Hematopoietic multipotent progenitor cell treated with erythropoietin and hydrocortisone succinate and interleukin-3 and kit ligand, for 6 days (in vitro differentiated cells): ENCODE results near the gene LARGE1.
A peak's percentile ranks its signal among the peaks of the same experiment; 100 is the strongest.
"Not testable (repeated sequence)": the region's sequence is repeated elsewhere in the genome, so short reads cannot be mapped to it uniquely, and the experiment has no call there.

Experiments used
- DNase-seq: peaks from one replicate; pipeline ENCODE4 v3.0.0-alpha.2; 2015

The LARGE1 gene

GRCh38 chr22:33579448-33580093 is 340.7 kb downstream of the LARGE1 start:
- DNase-seq: peak; percentile 64

- no peak for DNase-seq
These were observed 341.5 kb downstream of the LARGE1 start for GRCh38 chr22:33578752-33579151.

- DNase-seq: no peak
These were observed 342.3 kb downstream of the LARGE1 start for GRCh38 chr22:33577862-33578411.

DNA sequence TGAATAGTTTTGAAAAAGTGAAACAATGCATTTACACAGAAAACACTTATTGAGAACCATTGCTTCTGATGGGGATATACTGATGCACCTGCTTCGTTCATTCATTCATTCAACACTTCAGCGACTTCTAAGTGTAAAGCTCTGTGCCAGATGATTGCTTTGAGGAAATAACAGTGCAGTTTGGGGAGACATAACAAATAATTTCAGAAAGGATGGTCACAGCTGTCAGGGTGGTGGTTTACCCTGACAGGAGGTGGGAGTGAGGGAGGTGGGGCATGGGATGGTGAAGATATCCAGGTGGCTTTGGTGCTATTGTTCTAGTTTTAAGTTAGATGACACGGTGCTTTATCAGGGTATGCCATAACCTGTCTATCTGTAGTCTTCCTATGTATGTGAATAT is 344.1 kb downstream of the LARGE1 start:
- no peak for DNase-seq

DNA sequence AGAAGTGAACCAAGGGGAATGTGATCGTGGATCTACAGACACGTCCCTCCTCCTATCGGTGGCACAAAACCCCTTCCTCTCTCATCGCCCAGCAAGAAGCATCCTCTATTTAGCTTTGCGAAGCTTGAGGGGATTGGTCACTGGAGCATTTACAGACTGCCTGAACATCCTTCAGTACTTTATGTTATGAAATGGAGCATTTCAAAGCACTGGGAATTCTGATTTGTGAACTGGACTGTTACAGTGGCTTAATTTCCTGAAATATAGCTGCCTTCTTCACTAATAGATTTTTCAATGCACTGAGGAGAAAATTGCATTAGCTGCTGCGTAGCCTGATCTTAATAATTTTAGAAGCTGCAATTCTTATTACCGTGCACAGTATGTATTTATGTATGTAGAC is 344.5 kb downstream of the LARGE1 start:
- DNase-seq: no peak

DNA sequence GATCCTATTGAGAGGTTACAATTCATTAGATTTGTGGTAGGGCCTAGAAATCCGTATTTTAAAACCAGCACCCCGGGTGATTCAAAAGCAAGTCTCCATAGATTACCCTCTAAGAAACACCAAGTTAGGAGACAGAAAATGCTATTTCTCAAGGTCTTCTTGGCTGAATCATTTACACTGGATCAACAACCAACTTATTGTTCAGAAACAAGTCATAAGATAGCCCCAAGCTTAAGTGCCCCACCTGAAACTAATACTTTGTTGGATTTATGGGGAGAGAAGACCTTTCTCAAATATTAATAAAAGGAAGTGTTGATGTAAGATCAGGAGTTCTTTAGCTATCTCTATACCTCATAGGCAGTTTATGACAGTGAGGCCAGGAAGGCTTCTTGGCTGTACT is 345.2 kb downstream of the LARGE1 start:
- no peak for DNase-seq

DNA sequence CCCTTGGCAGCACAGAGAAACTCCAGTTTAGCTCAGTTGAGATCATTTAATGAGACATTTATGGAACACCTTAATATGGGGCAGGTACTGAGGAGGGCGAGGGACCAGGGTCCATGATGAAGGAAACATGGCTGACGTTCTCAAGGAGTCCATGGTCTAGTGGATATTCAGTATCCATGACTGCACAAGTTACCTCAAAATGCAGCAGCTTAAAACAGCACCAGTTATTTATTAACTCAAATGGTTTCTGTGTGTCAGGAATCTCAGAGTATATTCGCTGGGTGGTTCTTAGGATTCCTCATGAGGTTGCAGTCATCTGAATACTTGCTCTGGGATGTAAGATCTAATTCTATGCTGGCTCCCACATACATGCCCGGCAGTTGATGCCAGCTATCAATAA is 346.8 kb downstream of the LARGE1 start:
- no peak for DNase-seq

- DNase-seq: no peak
These were observed 348.2 kb downstream of the LARGE1 start for GRCh38 chr22:33572086-33572485.

GRCh38 chr22:33570110-33570509 is 350.2 kb downstream of the LARGE1 start:
- DNase-seq: no peak

DNA sequence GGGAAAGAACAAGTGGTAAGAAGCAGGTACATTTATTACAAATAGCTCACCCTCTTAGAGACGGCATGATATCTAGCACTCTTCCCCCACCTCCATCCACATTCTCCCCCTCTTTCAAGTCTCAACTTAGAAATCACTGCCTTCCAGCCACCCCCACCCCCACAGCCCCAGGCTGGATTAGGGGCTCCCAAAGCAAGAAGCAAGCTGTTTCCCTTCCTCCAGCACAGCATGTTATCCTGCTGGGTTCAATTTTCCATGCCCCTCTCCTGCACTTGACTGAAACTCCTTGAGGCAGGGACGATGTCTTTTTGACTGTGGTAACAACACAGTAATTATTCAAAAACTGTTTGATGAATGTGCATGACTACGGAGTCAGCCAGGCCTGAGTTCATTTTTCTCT is 350.7 kb downstream of the LARGE1 start:
- no peak for DNase-seq

DNA sequence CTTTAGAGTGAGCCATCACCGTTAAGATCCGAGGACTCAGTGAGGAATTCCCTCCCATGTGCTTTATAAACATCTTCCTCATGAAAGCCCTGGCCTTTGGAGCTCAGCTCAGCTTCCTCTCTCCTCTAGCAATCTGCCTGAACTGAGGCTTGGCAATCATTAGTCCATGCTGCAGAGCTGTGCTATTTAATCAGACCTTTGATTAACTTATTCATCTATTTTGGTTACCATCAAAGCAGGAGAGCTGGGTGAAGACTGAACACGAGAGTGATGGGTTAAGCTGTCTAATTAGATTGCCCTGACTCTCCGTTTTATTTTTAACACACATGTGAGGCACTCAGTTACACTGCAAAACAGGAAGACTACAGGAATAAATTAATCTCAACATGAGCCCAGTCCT is 351.3 kb downstream of the LARGE1 start:
- no peak for DNase-seq

GRCh38 chr22:33566495-33566894 is 353.8 kb downstream of the LARGE1 start:
- not testable (repeated sequence) for DNase-seq

DNA sequence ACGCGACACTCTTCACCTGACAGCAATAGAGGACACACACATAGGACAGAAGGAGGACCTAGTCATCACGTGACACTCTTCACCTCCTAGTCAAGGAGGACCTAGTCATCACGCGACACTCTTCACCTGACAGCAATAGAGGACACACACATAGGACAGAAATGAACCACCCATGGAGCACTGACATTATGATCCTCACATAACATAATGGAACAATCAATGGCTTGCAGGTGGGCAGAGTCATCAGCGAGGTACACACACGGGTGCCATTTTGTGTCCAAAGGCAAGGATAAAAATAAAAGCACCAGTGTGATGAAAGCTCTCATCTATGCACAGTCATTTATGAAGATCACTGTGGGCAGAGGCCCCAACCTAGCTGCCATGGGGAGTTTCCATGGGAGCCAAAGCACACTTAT is 354.7 kb downstream of the LARGE1 start:
- no peak for DNase-seq

GRCh38 chr22:33564683-33565082 is 355.6 kb downstream of the LARGE1 start:
- DNase-seq: no peak

GRCh38 chr22:33563220-33563964 is 356.9 kb downstream of the LARGE1 start:
- DNase-seq: no peak

GRCh38 chr22:33562501-33562900 is 357.8 kb downstream of the LARGE1 start:
- DNase-seq: no peak

- no peak for DNase-seq
These were observed 359.0 kb downstream of the LARGE1 start for GRCh38 chr22:33561149-33561807.

GRCh38 chr22:33557836-33558235 is 362.4 kb downstream of the LARGE1 start:
- no peak for DNase-seq

DNA sequence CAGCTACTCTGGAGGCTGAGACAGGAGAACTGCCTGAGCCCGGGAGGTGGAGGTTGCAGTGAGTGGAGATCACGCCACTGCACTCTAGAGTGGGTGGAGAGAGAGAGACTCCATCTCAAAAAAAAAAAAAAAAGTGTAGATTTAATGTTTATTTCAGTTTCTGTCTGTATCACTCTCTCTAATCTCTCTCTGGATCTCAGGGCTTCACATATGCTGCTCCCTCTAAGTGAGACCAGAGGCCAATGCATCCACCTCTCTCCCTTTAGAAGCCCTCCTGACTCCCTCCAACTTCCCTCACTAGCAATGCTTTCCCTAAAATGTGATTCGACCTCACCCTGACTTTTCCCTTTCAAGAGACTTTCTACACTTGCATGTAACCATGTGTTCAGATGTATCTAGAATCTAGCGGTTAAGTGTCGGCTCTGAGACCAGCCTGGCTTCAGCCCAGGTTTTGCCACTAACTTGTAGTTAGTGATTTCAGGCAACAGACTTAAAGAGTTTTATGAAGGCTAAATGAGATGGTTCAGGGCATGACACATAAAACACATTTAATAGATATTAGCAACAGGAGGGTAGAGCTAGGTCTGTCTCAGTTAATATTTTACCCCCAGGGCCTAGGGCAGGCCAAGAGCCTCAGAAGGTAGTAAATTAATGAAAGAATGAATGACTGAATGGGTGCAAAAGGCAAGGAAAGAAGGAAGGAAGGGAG is 364.3 kb downstream of the LARGE1 start:
- DNase-seq: no peak

DNA sequence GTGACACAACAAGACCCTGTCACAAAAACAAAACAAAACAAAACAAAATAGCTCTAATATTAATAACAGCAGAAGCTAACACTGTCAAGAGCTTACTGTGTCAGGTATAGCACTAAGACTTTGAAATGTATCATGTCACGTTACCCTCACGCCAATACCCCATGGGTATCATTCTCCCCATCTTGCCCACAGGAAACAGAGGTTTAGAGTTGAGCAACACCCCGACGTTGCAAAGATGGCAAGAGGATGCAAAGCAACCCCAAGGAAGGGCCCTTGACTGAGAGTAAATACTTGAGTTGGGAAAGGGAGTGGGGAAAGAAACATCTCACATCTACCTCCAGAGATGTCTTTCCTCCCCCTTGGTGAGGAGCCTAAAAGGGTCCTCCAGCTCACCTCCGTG is 366.8 kb downstream of the LARGE1 start:
- peak; percentile 43 for DNase-seq

GRCh38 chr22:33544707-33545106 is 375.6 kb downstream of the LARGE1 start:
- no peak for DNase-seq

DNA sequence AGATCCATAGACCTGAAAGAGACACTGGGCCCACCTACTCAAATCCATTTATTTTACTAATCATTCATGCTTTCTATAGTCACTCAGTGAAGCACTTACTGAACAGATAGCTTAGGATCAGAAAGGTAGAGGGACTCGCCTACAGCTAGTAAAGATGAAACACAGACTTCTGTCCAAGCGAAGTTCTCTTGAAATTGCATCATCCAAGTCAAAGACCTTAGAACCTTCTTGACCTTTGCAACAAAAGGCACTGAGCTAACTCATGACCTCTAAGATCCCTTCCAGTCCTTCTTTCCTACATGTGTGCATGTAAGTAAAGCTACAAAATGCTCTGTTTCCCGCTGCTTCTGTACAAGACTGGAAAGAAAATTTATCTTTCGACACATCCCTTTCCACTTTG is 377.6 kb downstream of the LARGE1 start:
- DNase-seq: no peak

- no peak for DNase-seq
These were observed 378.1 kb downstream of the LARGE1 start for GRCh38 chr22:33542153-33542552.
